ENCODE results near the gene SLC13A1.

The SLC13A1 gene

GRCh38 chr7:123193235-123193634 lies 6.5 kb downstream of the SLC13A1 start:
- no peak for DNase-seq

- no peak for DNase-seq
Measured at GRCh38 chr7:123191132-123191531, 8.6 kb downstream of the SLC13A1 start.

GRCh38 chr7:123190109-123190831 lies 9.5 kb downstream of the SLC13A1 start:
- DNase-seq = no peak

GRCh38 chr7:123185756-123186155 lies 14.0 kb downstream of the SLC13A1 start:
- no peak for DNase-seq

- no peak for DNase-seq
Measured at GRCh38 chr7:123184271-123184670, 15.5 kb downstream of the SLC13A1 start.

GRCh38 chr7:123183431-123183830 lies 16.3 kb downstream of the SLC13A1 start:
- DNase-seq = no peak

- no peak for DNase-seq
Measured at GRCh38 chr7:123177442-123177841, 22.3 kb downstream of the SLC13A1 start.

GRCh38 chr7:123170333-123171246 lies 29.2 kb downstream of the SLC13A1 start:
- DNase-seq = no peak

GRCh38 chr7:123169065-123169464 lies 30.7 kb downstream of the SLC13A1 start:
- DNase-seq = no peak

- DNase-seq = no peak
Measured at GRCh38 chr7:123157606-123158005, 42.2 kb downstream of the SLC13A1 start.

- no peak for DNase-seq
Measured at GRCh38 chr7:123155571-123155970, 44.2 kb downstream of the SLC13A1 start.

GRCh38 chr7:123154231-123154860 lies 45.4 kb downstream of the SLC13A1 start:
- DNase-seq = peak; percentile 11

- DNase-seq = no peak
Measured at GRCh38 chr7:123151443-123151842, 48.3 kb downstream of the SLC13A1 start.

- DNase-seq = no peak
Measured at GRCh38 chr7:123148813-123149212, 51.0 kb downstream of the SLC13A1 start.

- DNase-seq = no peak
Measured at GRCh38 chr7:123143252-123144006, 56.3 kb downstream of the SLC13A1 start.

- DNase-seq = no peak
Measured at GRCh38 chr7:123140561-123140960, 59.2 kb downstream of the SLC13A1 start.

GRCh38 chr7:123135960-123136359 lies 63.8 kb downstream of the SLC13A1 start:
- DNase-seq = no peak

GRCh38 chr7:123133924-123134323 lies 65.8 kb downstream of the SLC13A1 start:
- no peak for DNase-seq

- no peak for DNase-seq
Measured at GRCh38 chr7:123131961-123132360, 67.8 kb downstream of the SLC13A1 start.

GRCh38 chr7:123131556-123131955 lies 68.2 kb downstream of the SLC13A1 start:
- DNase-seq = no peak

- DNase-seq = no peak
Measured at GRCh38 chr7:123131140-123131539, 68.6 kb downstream of the SLC13A1 start.

GRCh38 chr7:123126691-123127090 lies 73.1 kb downstream of the SLC13A1 start:
- DNase-seq = no peak

- DNase-seq = no peak
Measured at GRCh38 chr7:123126171-123126570, 73.6 kb downstream of the SLC13A1 start.
